Duodenal mucosa (tissue), 2 donors: ENCODE results near the gene APP.

Experiments
- H3K27ac ChIP-seq: one replicate; pipeline ENCODE4 v1.7.0; 2013; ENCODE audit warnings: low read depth, low read length
- H3K27me3 ChIP-seq, 2 donors: one replicate each; pipeline ENCODE4 v1.7.0; 2013; ENCODE audit warnings: low read length in 2 of 2, control low read depth in 1 of 2; ENCODE audit not compliant: insufficient read depth in 2 of 2, control insufficient read depth in 1 of 2
- H3K36me3 ChIP-seq, 2 donors: one replicate each; pipeline ENCODE4 v1.7.0; 2013; ENCODE audit warnings: low read length in 2 of 2, control low read depth in 1 of 2; ENCODE audit not compliant: insufficient read depth in 2 of 2, control insufficient read depth in 1 of 2
- H3K4me1 ChIP-seq, 2 donors: one replicate each; pipeline ENCODE4 v1.7.0; 2013; ENCODE audit warnings: low read length in 2 of 2, control low read depth in 1 of 2; ENCODE audit not compliant: insufficient read depth in 2 of 2, control insufficient read depth in 1 of 2
- H3K4me3 ChIP-seq, 2 donors: one replicate each; pipeline ENCODE4 v1.7.0; 2013; ENCODE audit warnings: low read length in 2 of 2, low read depth in 1 of 2
- H3K9ac ChIP-seq, 2 donors: one replicate each; pipeline ENCODE4 v1.7.0; 2013; ENCODE audit warnings: low read length in 2 of 2, low read depth in 1 of 2
- H3K9me3 ChIP-seq, 2 donors: one replicate each; pipeline ENCODE4 v1.7.0; 2013; ENCODE audit warnings: low read length in 2 of 2, control low read depth in 1 of 2; ENCODE audit not compliant: control insufficient read depth in 1 of 2

Gene APP

GRCh38 chr21:25979845-25980616, 190.5 kb downstream of the APP start:
- no peak overlapping the region for H3K9ac ChIP-seq
- H3K9me3 ChIP-seq = no peaks in the 10 kb centered on the region

GRCh38 chr21:25977068-25977611, 193.4 kb downstream of the APP start:
- H3K36me3 ChIP-seq = peaks cover 31 to 42% of the 10 kb centered on the region in 2 donors
- no peaks in the 10 kb centered on the region for H3K9me3 ChIP-seq
- H3K4me1 ChIP-seq = no peaks in the 10 kb centered on the region
- no peak overlapping the region for H3K4me3 ChIP-seq
- H3K27ac ChIP-seq = no peak overlapping the region
- no peaks in the 10 kb centered on the region for H3K27me3 ChIP-seq
- H3K9ac ChIP-seq = no peak overlapping the region

More at GRCh38 chr21:25979845-25980616, 190.5 kb downstream of the APP start:
- Histone ChIP-seq H3K27ac (no peak overlapping the region), H3K36me3 (peaks cover 25 to 32% of the 10 kb centered on the region in 2 donors), H3K4me3 (no peak overlapping the region), H3K27me3 (no peaks in the 10 kb centered on the region), H3K4me1 (no peaks in the 10 kb centered on the region)

GRCh38 chr21:25974964-25975363, 195.6 kb downstream of the APP start:
- H3K27ac ChIP-seq = no peak overlapping the region

GRCh38 chr21:25970254-25970930, 200.2 kb downstream of the APP start:
- Histone ChIP-seq H3K27ac (no peak overlapping the region), H3K9ac (no peak overlapping the region), H3K9me3 (no peaks in the 10 kb centered on the region), H3K36me3 (peaks cover 25 to 26% of the 10 kb centered on the region in 2 donors), H3K27me3 (no peaks in the 10 kb centered on the region), H3K4me3 (no peak overlapping the region), H3K4me1 (no peaks in the 10 kb centered on the region)

More at GRCh38 chr21:25974964-25975363, 195.6 kb downstream of the APP start:
- Histone ChIP-seq H3K9me3 (no peaks in the 10 kb centered on the region), H3K36me3 (peaks cover 31 to 41% of the 10 kb centered on the region in 2 donors), H3K27me3 (no peaks in the 10 kb centered on the region), H3K4me3 (no peak overlapping the region), H3K4me1 (no peaks in the 10 kb centered on the region), H3K9ac (no peak overlapping the region)

- H3K9me3 ChIP-seq = no peaks in the 10 kb centered on the region
- H3K4me1 ChIP-seq = peaks cover 0 to 11% of the 10 kb centered on the region in 2 donors
- H3K4me3 ChIP-seq = no peak overlapping the region
- H3K27ac ChIP-seq = no peak overlapping the region
- no peaks in the 10 kb centered on the region for H3K27me3 ChIP-seq
- H3K9ac ChIP-seq = no peak overlapping the region
- H3K36me3 ChIP-seq = peaks cover 10 to 16% of the 10 kb centered on the region in 2 donors
These were observed 202.6 kb downstream of the APP start for GRCh38 chr21:25967901-25968438.

GRCh38 chr21:25967181-25967900, 203.2 kb downstream of the APP start:
- H3K4me1 ChIP-seq = peaks cover 0 to 12% of the 10 kb centered on the region in 2 donors
- no peaks in the 10 kb centered on the region for H3K9me3 ChIP-seq
- H3K27ac ChIP-seq = no peak overlapping the region
- H3K9ac ChIP-seq = no peak overlapping the region
- H3K27me3 ChIP-seq = no peaks in the 10 kb centered on the region
- H3K36me3 ChIP-seq = peaks cover 10 to 16% of the 10 kb centered on the region in 2 donors
- H3K4me3 ChIP-seq = no peak overlapping the region

- Histone ChIP-seq H3K27me3 (no peaks in the 10 kb centered on the region), H3K9me3 (no peaks in the 10 kb centered on the region), H3K36me3 (peaks cover under 1 to 8% of the 10 kb centered on the region in 2 donors), H3K9ac (no peak overlapping the region), H3K4me1 (peaks cover 0 to 12% of the 10 kb centered on the region in 2 donors), H3K27ac (no peak overlapping the region), H3K4me3 (no peak overlapping the region)
These were observed 204.4 kb downstream of the APP start for GRCh38 chr21:25965951-25966707.

GRCh38 chr21:25964926-25965325, 205.6 kb downstream of the APP start:
- Histone ChIP-seq H3K27me3 (no peaks in the 10 kb centered on the region), H3K4me1 (peaks cover 0 to 12% of the 10 kb centered on the region in 2 donors), H3K9ac (no peak overlapping the region), H3K9me3 (no peaks in the 10 kb centered on the region), H3K4me3 (no peak overlapping the region), H3K27ac (no peak overlapping the region), H3K36me3 (peaks cover 0 to 3% of the 10 kb centered on the region in 2 donors)

GRCh38 chr21:25964015-25964414, 206.6 kb downstream of the APP start:
- Histone ChIP-seq H3K9ac (no peak overlapping the region), H3K9me3 (no peaks in the 10 kb centered on the region), H3K27ac (no peak overlapping the region), H3K27me3 (no peaks in the 10 kb centered on the region), H3K36me3 (peaks cover 0 to 3% of the 10 kb centered on the region in 2 donors), H3K4me1 (peaks cover 0 to 16% of the 10 kb centered on the region in 2 donors), H3K4me3 (no peak overlapping the region)
